ENCODE results near the gene TP53. TPM values are rescaled to one million over a fixed set of nuclear protein-coding genes. Genes with fewer than 3 reads are reported as not detected.
A peak's percentile ranks its signal among the peaks of the same experiment; 100 is the strongest.

Gene TP53
- total RNA-seq: 66.9 TPM
- 14.8 TPM for polyA plus RNA-seq (ENCODE audit: insufficient read depth, low read depth, low replicate concordance)
- long read RNA-seq, donor 1, partial matches to known transcripts: 0 of 4 reads
- long read RNA-seq, donor 1, other reads (novel, unspliced or antisense): 0 of 4 reads
- long read RNA-seq, donor 2, transcript TP53-227 (11 exons, 2,579 nt): major isoform, 8 of 13 reads
- long read RNA-seq, donor 2, partial matches to known transcripts: 0 of 13 reads
- long read RNA-seq, donor 2, other reads (novel, unspliced or antisense): 0 of 13 reads
- long read RNA-seq, donor 3, transcript TP53-227 (11 exons, 2,579 nt): major isoform, 8 of 16 reads
- long read RNA-seq, donor 3, partial matches to known transcripts: 0 of 16 reads
- long read RNA-seq, donor 3, other reads (novel, unspliced or antisense): 5 of 16 reads
- long read RNA-seq, donor 4, partial matches to known transcripts: 0 of 2 reads
- long read RNA-seq, donor 4, other reads (novel, unspliced or antisense): 0 of 2 reads
- long read RNA-seq, donor 5: 0 reads
- long read RNA-seq, donor 6, partial matches to known transcripts: 0 of 1 reads
- long read RNA-seq, donor 6, other reads (novel, unspliced or antisense): 0 of 1 reads
- long read RNA-seq, donor 7, transcript TP53-227 (11 exons, 2,579 nt): major isoform, 13 of 37 reads
- long read RNA-seq, donor 7, partial matches to known transcripts: 22 of 37 reads
- long read RNA-seq, donor 7, other reads (novel, unspliced or antisense): 1 of 37 reads
- long read RNA-seq, donor 8, transcript TP53-227 (11 exons, 2,579 nt): major isoform, 7 of 9 reads
- long read RNA-seq, donor 8, partial matches to known transcripts: 0 of 9 reads
- long read RNA-seq, donor 8, other reads (novel, unspliced or antisense): 0 of 9 reads
- long read RNA-seq, donor 9, partial matches to known transcripts: 0 of 3 reads
- long read RNA-seq, donor 9, other reads (novel, unspliced or antisense): 0 of 3 reads
- long read RNA-seq, donor 10, partial matches to known transcripts: 0 of 2 reads
- long read RNA-seq, donor 10, other reads (novel, unspliced or antisense): 0 of 2 reads

GRCh38 chr17:7687072-7687907 lies at the start of gene TP53:
Gene TP53 (minus strand): TSS chr17:7687490. CDS start chr17:7676594, 10,896 bp downstream.
- Histone ChIP-seq H3K36me3 (ENCODE audit: control insufficient read depth in 2 of 3, insufficient read depth in 3 of 3, low read length in 3 of 3) (no peaks in the 10 kb centered on the region), H3K9ac (ENCODE audit: low read length in 3 of 3) (peak within 1 kb of the TSS; percentile 92 to 96 (median 95)), H3K4me1 (ENCODE audit: control insufficient read depth in 2 of 3, insufficient read depth in 2 of 3, low read depth in 1 of 3, low read length in 3 of 3) (peaks cover 0 to 14% (median 7%) of the 10 kb centered on the region in 3 donors), H3K27ac (ENCODE audit: low read depth in 2 of 2, low read length in 2 of 2) (peak within 1 kb of the TSS; percentile 96), H3K4me3 (ENCODE audit: low read length in 3 of 3) (peak within 1 kb of the TSS; percentile 96 to 99 (median 98)), H3K9me3 (ENCODE audit: control insufficient read depth in 2 of 3, insufficient read depth in 1 of 3, low read length in 3 of 3) (no peaks in the 10 kb centered on the region), H3K27me3 (ENCODE audit: control insufficient read depth, insufficient read depth, low read length) (no peaks in the 10 kb centered on the region)
- DNase-seq: peak; percentile 91 to 97 (median 93)
- peak; percentile 17 for TF ChIP-seq CTCF (IDR thresholded peaks at IDR 0.05; ENCODE audit: borderline replicate concordance, extremely low read depth, insufficient read depth)
- FAIRE-seq: no peak
- intact Hi-C loops (cut with DNase I): no loop called here

GRCh38 chr17:7732981-7733539 lies 45.8 kb upstream of the TP53 start:
- intact Hi-C loops (cut with DNase I): no loop called here
- no peak overlapping the region for H3K27ac ChIP-seq (ENCODE audit: low read depth in 2 of 2, low read length in 2 of 2)
- no peak for FAIRE-seq
- H3K9me3 ChIP-seq (ENCODE audit: control insufficient read depth in 2 of 3, insufficient read depth in 1 of 3, low read length in 3 of 3): no peaks in the 10 kb centered on the region
- no peak for TF ChIP-seq CTCF (IDR thresholded peaks at IDR 0.05; ENCODE audit: borderline replicate concordance, extremely low read depth, insufficient read depth)
- no peaks in the 10 kb centered on the region for H3K27me3 ChIP-seq (ENCODE audit: control insufficient read depth, insufficient read depth, low read length)
- no peaks in the 10 kb centered on the region for H3K4me1 ChIP-seq (ENCODE audit: control insufficient read depth in 2 of 3, insufficient read depth in 2 of 3, low read depth in 1 of 3, low read length in 3 of 3)
- H3K9ac ChIP-seq (ENCODE audit: low read length in 3 of 3): no peak overlapping the region
- peak in 1 of 5 donors; percentile 17 for DNase-seq
- no peak overlapping the region for H3K4me3 ChIP-seq (ENCODE audit: low read length in 3 of 3)
- no peaks in the 10 kb centered on the region for H3K36me3 ChIP-seq (ENCODE audit: control insufficient read depth in 2 of 3, insufficient read depth in 3 of 3, low read length in 3 of 3)

- DNase-seq (no peak), FAIRE-seq (no peak)
- no peaks in the 10 kb centered on the region for H3K27me3 ChIP-seq (ENCODE audit: control insufficient read depth, insufficient read depth, low read length)
- H3K36me3 ChIP-seq (ENCODE audit: control insufficient read depth in 2 of 3, insufficient read depth in 3 of 3, low read length in 3 of 3): no peaks in the 10 kb centered on the region
- H3K9ac ChIP-seq (ENCODE audit: low read length in 3 of 3): no peak overlapping the region
- no peaks in the 10 kb centered on the region for H3K9me3 ChIP-seq (ENCODE audit: control insufficient read depth in 2 of 3, insufficient read depth in 1 of 3, low read length in 3 of 3)
- no peaks in the 10 kb centered on the region for H3K4me1 ChIP-seq (ENCODE audit: control insufficient read depth in 2 of 3, insufficient read depth in 2 of 3, low read depth in 1 of 3, low read length in 3 of 3)
- H3K27ac ChIP-seq (ENCODE audit: low read depth in 2 of 2, low read length in 2 of 2): no peak overlapping the region
- H3K4me3 ChIP-seq (ENCODE audit: low read length in 3 of 3): no peak overlapping the region
- intact Hi-C loops (cut with DNase I): no loop called here
- no peak for TF ChIP-seq CTCF (IDR thresholded peaks at IDR 0.05; ENCODE audit: borderline replicate concordance, extremely low read depth, insufficient read depth)
Measured at GRCh38 chr17:7729816-7730215, 42.5 kb upstream of the TP53 start.

Measured in kidney (tissue), 22 donors.